ENCODE measurements around the gene TMEM8B. TPM values are rescaled to one million over a fixed set of nuclear protein-coding genes. Genes with fewer than 3 reads are reported as not detected.

Gene TMEM8B
- total and polyA plus RNA-seq, 2 donors (not counting 1 experiment from before 2014, with no cell fraction given) = 12.2 to 14.5 TPM

DNA sequence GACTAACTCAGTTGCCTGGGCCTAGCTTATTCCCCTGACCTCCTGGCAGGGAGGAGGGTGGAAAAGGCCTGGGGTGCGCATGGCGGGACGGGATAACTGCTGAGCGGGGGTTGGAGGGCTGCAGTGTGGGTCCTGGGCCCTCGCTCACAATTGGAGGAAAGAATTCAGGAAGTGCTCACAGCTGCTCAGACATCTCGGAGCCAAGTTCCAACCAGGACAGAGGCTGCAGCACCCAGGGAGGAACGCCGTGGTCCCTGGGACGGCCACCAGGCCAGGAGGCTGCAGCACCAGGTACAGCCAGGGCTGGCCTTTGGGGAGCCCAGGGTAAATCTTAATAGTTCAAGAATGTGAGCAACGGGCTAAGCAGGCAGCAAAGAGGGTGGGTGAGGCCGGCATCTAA, 80.2 kb downstream of the TMEM8B start, which contains the start of gene SPAAR:
TSS of gene SPAAR (plus strand) at position 217 of the 400 bp plus-strand sequence. CDS start 974 bp downstream, outside the sequence.
- Histone ChIP-seq H3K4me3 (ENCODE audit: control extremely low read depth in 1 of 5, extremely low read depth in 1 of 5, insufficient read depth in 1 of 5, low read depth in 2 of 5, low read length in 4 of 5) (no peak within 1 kb of the TSS), H3K9ac (ENCODE audit: low read length) (no peak within 1 kb of the TSS), H3K4me1 (ENCODE audit: control insufficient read depth in 2 of 2, insufficient read depth in 2 of 2, low read length in 2 of 2) (peaks cover 4 to 7% of the 10 kb centered on the region in 2 donors), H3K27me3 (replicated peaks in 1 of 4; ENCODE audit: control extremely low read depth in 1 of 4, control insufficient read depth in 3 of 4, insufficient read depth in 4 of 4, low read length in 3 of 4) (peaks cover 0 to 13% (median 3%) of the 10 kb centered on the region in 4 experiments), H3K9me3 (ENCODE audit: control extremely low read depth in 1 of 3, control insufficient read depth in 2 of 3, insufficient read depth in 1 of 3, low read length in 2 of 3) (no peaks in the 10 kb centered on the region), H3K79me2 (ENCODE audit: control insufficient read depth, insufficient read depth, low read length) (no peaks in the 10 kb centered on the region), H4K20me1 (ENCODE audit: control insufficient read depth, insufficient read depth, low read length, poor library complexity, severe bottlenecking) (no peaks in the 10 kb centered on the region), H3K27ac (ENCODE audit: low read length in 2 of 2) (no peak within 1 kb of the TSS), H3K4me2 (replicated peaks; ENCODE audit: low read depth, low read length, poor library complexity, severe bottlenecking) (no peak within 1 kb of the TSS), H2AFZ (ENCODE audit: insufficient read depth, low read depth, low read length, poor library complexity, severe bottlenecking) (no peak within 1 kb of the TSS), H3K36me3 (replicated peaks in 1 of 2; ENCODE audit: control extremely low read depth in 1 of 2, control insufficient read depth in 1 of 2, extremely low read depth in 1 of 2, insufficient read depth in 2 of 2, low read length in 1 of 2) (no peaks in the 10 kb centered on the region)
- ATAC-seq (ENCODE audit: low read depth) = no peak
- CTCF ChIA-PET = interaction anchor here (0.6 kb wide), 1 partner anchor 129 kb away, joined by 3 read pairs; no protein-coding TSS in a partner anchor
- intact Hi-C loops (cut with micrococcal nuclease) = no loop called here
- H3K4me1 Mint-ChIP-seq = peaks cover 7% of the 10 kb centered on the region
- no peak for DNase-seq
- POLR2A ChIA-PET = no interaction called here
- no peak within 1 kb of the TSS for H3K4me3 Mint-ChIP-seq
- TF ChIP-seq CTCF (IDR thresholded peaks at IDR 0.05) = no peak
- TF ChIP-seq EZH2 (IDR thresholded peaks at IDR 0.05; ENCODE audit: borderline replicate concordance, insufficient read depth, low read depth, low read length, poor library complexity, severe bottlenecking) = no peak
- WGBS (ENCODE audit: insufficient coverage) = 93% methylated on average over 6 of the region's 11 CpGs
- peak within 1 kb of the TSS; percentile 22 for H3K27ac Mint-ChIP-seq
- H3K9me3 Mint-ChIP-seq (ENCODE audit: insufficient read depth) = no peaks in the 10 kb centered on the region
- peaks cover 21% of the 10 kb centered on the region for H3K27me3 Mint-ChIP-seq

DNA sequence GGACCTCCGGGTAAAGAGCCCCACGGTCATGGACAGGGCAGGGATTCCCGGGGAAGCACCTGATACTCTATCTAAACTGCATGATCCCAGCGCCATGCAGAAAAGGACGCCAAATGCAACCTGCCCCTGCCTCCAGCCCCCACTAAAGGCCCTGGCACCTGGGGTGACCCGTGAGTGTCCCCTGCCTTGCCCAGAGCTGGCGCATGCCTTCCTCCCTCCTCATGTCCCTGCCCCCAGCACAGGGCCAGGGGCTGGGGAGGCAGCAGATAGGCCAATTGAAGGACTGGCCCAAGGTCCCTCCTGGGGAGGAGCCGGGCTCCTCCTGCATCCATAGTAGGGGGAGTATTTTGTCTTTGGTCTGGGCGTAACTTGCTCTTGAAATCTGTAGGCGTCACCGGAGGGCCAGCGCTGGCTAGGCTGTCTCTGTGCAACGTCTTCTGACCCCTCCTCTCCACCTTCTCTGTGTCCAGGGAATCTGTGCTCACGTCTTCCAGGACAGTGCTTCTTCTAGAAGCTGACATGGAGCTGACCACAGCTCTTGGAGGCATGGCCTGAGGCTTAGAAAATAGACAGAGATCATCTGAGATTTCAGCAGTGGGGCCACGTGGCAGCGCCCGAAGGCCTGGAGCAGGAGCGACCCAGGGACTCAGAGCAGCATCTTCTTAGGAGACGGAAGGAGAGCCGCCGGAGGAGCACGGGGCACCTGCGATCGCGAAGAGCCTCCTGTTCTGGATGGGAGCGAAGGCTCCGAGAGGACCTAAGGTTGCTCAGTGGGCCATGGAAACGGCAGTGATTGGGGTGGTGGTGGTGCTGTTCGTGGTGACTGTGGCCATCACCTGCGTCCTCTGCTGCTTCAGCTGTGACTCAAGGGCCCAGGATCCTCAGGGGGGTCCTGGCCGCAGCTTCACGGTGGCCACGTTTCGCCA, 80.9 kb downstream of the TMEM8B start:
- POLR2A ChIA-PET = no interaction called here
- H2AFZ ChIP-seq (ENCODE audit: insufficient read depth, low read depth, low read length, poor library complexity, severe bottlenecking) = no peak overlapping the region
- H3K79me2 ChIP-seq (ENCODE audit: control insufficient read depth, insufficient read depth, low read length) = no peaks in the 10 kb centered on the region
- H3K27ac Mint-ChIP-seq = no peak overlapping the region
- TF ChIP-seq CTCF (IDR thresholded peaks at IDR 0.05) = no peak
- no peak for TF ChIP-seq EZH2 (IDR thresholded peaks at IDR 0.05; ENCODE audit: borderline replicate concordance, insufficient read depth, low read depth, low read length, poor library complexity, severe bottlenecking)
- DNase-seq = no peak
- ATAC-seq (ENCODE audit: low read depth) = no peak
- CTCF ChIA-PET = interaction anchor here (0.5 to 1.6 kb wide), 4 partner anchors 26 to 84 kb away, joined by 3 to 4 read pairs (median 4); no protein-coding TSS in a partner anchor
- no peak overlapping the region for H3K27ac ChIP-seq (ENCODE audit: low read length in 2 of 2)
- no peak overlapping the region for H3K4me3 ChIP-seq (ENCODE audit: control extremely low read depth in 1 of 5, extremely low read depth in 1 of 5, insufficient read depth in 1 of 5, low read depth in 2 of 5, low read length in 4 of 5)
- H3K4me2 ChIP-seq (replicated peaks; ENCODE audit: low read depth, low read length, poor library complexity, severe bottlenecking) = no peak overlapping the region
- peaks cover 4 to 7% of the 10 kb centered on the region in 2 donors for H3K4me1 ChIP-seq (ENCODE audit: control insufficient read depth in 2 of 2, insufficient read depth in 2 of 2, low read length in 2 of 2)
- no peaks in the 10 kb centered on the region for H4K20me1 ChIP-seq (ENCODE audit: control insufficient read depth, insufficient read depth, low read length, poor library complexity, severe bottlenecking)
- intact Hi-C loops (cut with micrococcal nuclease) = no loop called here
- peaks cover 7% of the 10 kb centered on the region for H3K4me1 Mint-ChIP-seq
- no peaks in the 10 kb centered on the region for H3K9me3 ChIP-seq (ENCODE audit: control extremely low read depth in 1 of 3, control insufficient read depth in 2 of 3, insufficient read depth in 1 of 3, low read length in 2 of 3)
- no peaks in the 10 kb centered on the region for H3K9me3 Mint-ChIP-seq (ENCODE audit: insufficient read depth)
- no peaks in the 10 kb centered on the region for H3K36me3 ChIP-seq (replicated peaks in 1 of 2; ENCODE audit: control extremely low read depth in 1 of 2, control insufficient read depth in 1 of 2, extremely low read depth in 1 of 2, insufficient read depth in 2 of 2, low read length in 1 of 2)
- no peak overlapping the region for H3K9ac ChIP-seq (ENCODE audit: low read length)
- H3K4me3 Mint-ChIP-seq = no peak overlapping the region
- WGBS (ENCODE audit: insufficient coverage) = 91% methylated on average over 33 of the region's 34 CpGs
- peaks cover 0 to 13% (median 3%) of the 10 kb centered on the region in 4 experiments for H3K27me3 ChIP-seq (replicated peaks in 1 of 4; ENCODE audit: control extremely low read depth in 1 of 4, control insufficient read depth in 3 of 4, insufficient read depth in 4 of 4, low read length in 3 of 4)
- H3K27me3 Mint-ChIP-seq = peaks cover 21% of the 10 kb centered on the region
